CD4-positive, alpha-beta T cell treated with Interleukin-15 for 4 hours (primary cell): ENCODE results near the gene ZNF446.
"Not testable (repeated sequence)": the region's sequence is repeated elsewhere in the genome, so short reads cannot be mapped to it uniquely, and the experiment has no call there.

Experiments
- DNase-seq: peaks from one replicate; pipeline ENCODE4 v3.0.0-alpha.2; 2020; ENCODE audit warnings: low spot score

Gene ZNF446

DNA sequence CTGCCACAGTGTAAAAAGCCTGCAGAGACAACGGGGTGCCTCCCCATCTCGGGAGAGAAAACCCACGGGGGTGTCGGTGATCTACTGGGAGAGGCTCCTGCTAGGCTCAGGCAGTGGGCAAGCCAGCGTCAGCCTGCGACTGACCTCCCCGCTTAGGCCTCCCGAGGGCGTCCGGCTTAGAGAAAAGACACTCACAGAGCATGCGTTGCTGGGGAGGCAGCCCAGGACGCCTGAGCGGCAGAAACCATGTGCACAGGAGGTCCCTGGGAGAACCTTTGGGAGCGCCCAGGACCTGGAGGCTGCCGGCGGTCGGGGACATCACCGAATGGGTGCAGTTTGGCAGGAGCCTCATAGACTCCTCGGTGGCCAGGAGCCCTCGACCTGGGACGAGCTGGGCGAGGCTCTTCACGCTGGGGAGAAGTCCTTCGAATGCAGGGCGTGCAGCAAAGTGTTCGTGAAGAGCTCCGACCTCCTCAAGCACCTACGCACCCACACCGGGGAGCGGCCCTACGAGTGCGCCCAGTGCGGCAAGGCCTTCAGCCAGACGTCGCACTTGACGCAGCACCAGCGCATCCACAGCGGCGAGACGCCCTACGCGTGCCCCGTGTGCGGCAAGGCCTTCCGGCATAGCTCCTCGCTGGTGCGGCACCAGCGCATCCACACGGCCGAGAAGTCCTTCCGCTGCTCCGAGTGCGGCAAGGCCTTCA is 5.2 kb upstream of the ZNF446 start:
- DNase-seq = not testable (repeated sequence)

DNA sequence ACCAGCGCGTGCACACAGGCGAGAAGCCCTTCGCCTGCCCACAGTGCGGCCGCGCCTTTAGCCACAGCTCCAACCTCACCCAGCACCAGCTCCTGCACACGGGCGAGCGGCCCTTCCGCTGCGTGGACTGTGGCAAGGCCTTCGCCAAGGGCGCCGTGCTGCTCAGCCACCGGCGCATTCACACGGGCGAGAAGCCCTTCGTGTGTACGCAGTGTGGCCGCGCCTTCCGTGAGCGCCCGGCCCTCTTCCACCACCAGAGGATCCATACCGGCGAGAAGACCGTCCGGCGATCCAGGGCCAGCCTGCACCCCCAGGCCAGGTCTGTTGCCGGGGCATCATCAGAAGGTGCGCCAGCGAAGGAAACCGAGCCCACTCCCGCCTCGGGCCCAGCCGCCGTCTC is 4.4 kb upstream of the ZNF446 start:
- DNase-seq = no peak

GRCh38 chr19:58473775-58474174 is 2.4 kb upstream of the ZNF446 start:
- DNase-seq = no peak

GRCh38 chr19:58474291-58474996 is 1.7 kb upstream of the ZNF446 start:
- no peak for DNase-seq

GRCh38 chr19:58474997-58475713 is 997 bp upstream of the ZNF446 start:
- DNase-seq = no peak

- DNase-seq = no peak
Measured at GRCh38 chr19:58476498-58477015, 405 bp downstream of the ZNF446 start.

GRCh38 chr19:58477130-58477529 is 978 bp downstream of the ZNF446 start:
- no peak for DNase-seq

- DNase-seq = no peak
Measured at GRCh38 chr19:58477871-58478270, 1.7 kb downstream of the ZNF446 start.

- no peak for DNase-seq
Measured at GRCh38 chr19:58479303-58479702, 3.2 kb downstream of the ZNF446 start.

- no peak for DNase-seq
Measured at GRCh38 chr19:58479736-58480480, 3.8 kb downstream of the ZNF446 start.

GRCh38 chr19:58480481-58480830 is 4.3 kb downstream of the ZNF446 start:
- DNase-seq = no peak

DNA sequence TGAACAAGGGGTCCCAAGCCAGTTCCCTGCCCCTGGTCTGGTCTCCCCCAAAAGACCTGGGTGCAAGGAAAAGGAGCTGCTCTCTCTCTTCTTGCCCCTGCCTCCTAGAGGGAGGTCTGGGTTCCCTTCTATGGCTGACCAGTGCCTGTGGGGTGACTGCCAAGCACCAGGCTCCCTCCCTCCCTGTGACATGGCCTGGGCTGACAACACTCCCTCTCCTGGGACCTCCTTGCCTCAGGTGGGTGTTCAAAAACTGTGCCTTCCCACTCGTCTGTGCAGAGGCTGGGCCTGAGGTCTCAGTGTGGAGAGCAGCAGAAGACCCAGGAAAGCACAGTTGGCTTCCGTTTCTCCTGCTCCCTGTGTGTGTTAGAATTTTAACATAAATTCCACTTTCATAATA is 4.7 kb downstream of the ZNF446 start:
- no peak for DNase-seq

DNA sequence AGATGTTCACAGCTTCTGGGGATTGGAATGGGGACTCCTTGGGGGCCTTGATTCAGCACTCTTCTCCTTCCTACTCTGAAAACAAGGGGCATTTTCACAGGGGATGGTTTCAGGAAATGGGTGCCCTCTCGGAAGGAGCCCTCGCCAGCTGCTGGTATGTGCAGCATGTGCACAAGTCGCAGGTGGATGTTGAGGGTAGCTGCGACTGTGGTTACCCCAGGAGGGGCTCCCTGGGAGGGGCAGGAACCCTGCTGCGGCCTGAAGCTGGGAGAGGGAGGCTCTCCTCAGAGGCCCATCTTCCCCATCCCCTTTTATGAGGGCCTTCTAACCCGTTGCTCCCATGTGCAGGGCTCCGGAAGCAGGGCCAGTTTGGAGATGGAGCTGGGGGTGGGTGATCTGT is 6.2 kb downstream of the ZNF446 start:
- DNase-seq = no peak

GRCh38 chr19:58483776-58484175 is 7.6 kb downstream of the ZNF446 start:
- DNase-seq = no peak

DNA sequence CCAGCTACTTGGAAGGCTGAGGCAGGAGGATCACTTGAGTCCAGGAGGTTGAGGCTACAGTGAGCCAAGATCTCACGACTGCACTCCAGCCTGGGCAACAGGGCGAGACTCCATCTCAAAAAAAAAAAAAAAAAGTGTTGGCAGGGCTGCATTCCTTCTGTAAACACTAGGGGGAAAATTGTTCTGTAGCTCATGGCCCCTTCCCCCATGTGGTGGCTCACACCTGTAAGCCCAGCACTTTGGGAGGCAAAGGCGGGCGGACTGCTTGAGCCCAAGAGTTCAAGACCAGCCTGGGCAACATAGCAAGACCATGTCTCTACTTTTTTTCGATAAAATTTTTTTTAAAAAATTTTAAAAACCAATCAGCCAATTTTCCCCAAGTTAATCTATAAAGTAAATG is 8.2 kb downstream of the ZNF446 start:
- not testable (repeated sequence) for DNase-seq

DNA sequence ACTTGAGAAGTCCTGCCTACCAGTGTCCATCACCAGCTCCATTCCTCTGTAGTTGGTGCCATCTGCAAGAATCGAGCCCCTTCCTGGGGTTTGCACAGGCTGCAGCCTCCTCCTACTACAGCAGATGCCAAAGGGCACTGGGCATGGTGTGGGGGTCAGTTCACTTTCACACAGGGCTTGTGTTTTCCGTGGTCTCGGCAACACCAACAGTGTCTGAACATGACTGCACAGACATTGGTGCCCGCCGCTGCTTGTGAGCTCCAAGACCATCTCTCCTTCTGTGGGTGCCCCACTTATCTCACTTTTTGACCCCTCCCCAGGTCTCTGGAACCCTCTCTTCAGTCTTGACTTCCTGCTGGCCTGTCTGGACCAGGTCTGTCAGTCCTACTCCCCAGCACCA is 15.2 kb downstream of the ZNF446 start:
- DNase-seq = no peak

GRCh38 chr19:58492265-58492664 is 16.1 kb downstream of the ZNF446 start:
- DNase-seq = no peak

- no peak for DNase-seq
Measured at GRCh38 chr19:58497634-58498170, 21.6 kb downstream of the ZNF446 start.

GRCh38 chr19:58498316-58499020 is 22.3 kb downstream of the ZNF446 start:
- DNase-seq = no peak

- peak; percentile 97 for DNase-seq
Measured at GRCh38 chr19:58499021-58499927, 23.1 kb downstream of the ZNF446 start.
